K562 (cell line): ENCODE measurements around the gene DNAJB14. TPM values are rescaled to one million over a fixed set of nuclear protein-coding genes. Genes with fewer than 3 reads are reported as not detected.
A peak's percentile ranks its signal among the peaks of the same experiment; 100 is the strongest.

Source experiments
- ATAC-seq: fragments of 200-7000 bp; cut with Tn5 transposase; 3 replicates; pipeline ENCODE4 v1.9.1; 2020; ENCODE audit warnings: moderate library complexity
- BruUV-seq: library from RNA; stranded (reverse); fragments of 400-500 nt; replicated peaks from 2 replicates; lab custom pipeline; 2021; lab: Mats Ljungman, UMichigan
- CTCF ChIA-PET: fragments of 300-600 bp; formaldehyde crosslinking; extraction: SDS; loops from one replicate; lab custom pipeline; 2021; ENCODE audit warnings: low intra/inter-chr PET ratio; lab: Yijun Ruan, JAX
- POLR2A ChIA-PET: fragments of 300-600, 350-650 bp; sonication (Branson Sonifier 250); formaldehyde crosslinking; extraction: SDS; loops from one replicate; lab custom pipeline; 2021; ENCODE audit warnings: antibody characterized with exemption, inconsistent platforms; lab: Yijun Ruan, JAX
- DNase-seq, 4 experiments: peaks; one replicate each; pipeline versions ENCODE4 v3.0.0 to v3.0.0-alpha.2; 2011 to 2018; ENCODE audit warnings: low spot score in 3 of 4, mixed read lengths in 3 of 4; ENCODE audit errors: extremely low read depth in 1 of 4
- FAIRE-seq: peaks from 2 replicates; lab custom pipeline; 2011; peaks lifted over from hg19 to GRCh38; lab: Jason Lieb, UNC
- H2AFZ ChIP-seq: 2 replicates; pipeline ENCODE4 v1.6.0; 2011; ENCODE audit warnings: low read depth, low read length, control low read depth, inconsistent platforms
- H3K27ac ChIP-seq: fragments of 200-600 bp; 3 replicates; pipeline ENCODE4 v1.8.0; 2011; ENCODE audit warnings: low read depth, mild to moderate bottlenecking, control low read depth, inconsistent platforms, low read length, moderate library complexity, mixed read lengths; ENCODE audit errors: extremely low read depth
- H3K27me3 ChIP-seq, 2 experiments: fragments of 300-600 bp in 1 of 2; 2 replicates in 1 of 2; 3 replicates in 1 of 2; pipeline versions ENCODE4 v1.6.0 to v1.8.0; 2011; ENCODE audit warnings: inconsistent platforms in 2 of 2, low read length in 2 of 2, mild to moderate bottlenecking in 1 of 2, mixed read lengths in 1 of 2, moderate library complexity in 1 of 2; ENCODE audit not compliant: control insufficient read depth in 2 of 2, insufficient read depth in 2 of 2
- H3K36me3 ChIP-seq: fragments of 300-600 bp; 3 replicates; pipeline ENCODE4 v1.8.0; 2011; ENCODE audit warnings: mild to moderate bottlenecking, low read length, inconsistent platforms; ENCODE audit not compliant: control insufficient read depth, insufficient read depth
- H3K4me1 ChIP-seq, 2 experiments: fragments of 200-600 bp in 1 of 2; replicated peaks in 1 of 2; 2 replicates in 1 of 2; 3 replicates in 1 of 2; pipeline versions ENCODE4 v1.5.1 to v1.8.0; 2011; ENCODE audit warnings: inconsistent platforms in 2 of 2, low read length in 2 of 2, mild to moderate bottlenecking in 1 of 2, mixed read lengths in 1 of 2, moderate library complexity in 1 of 2; ENCODE audit not compliant: control insufficient read depth in 2 of 2, insufficient read depth in 2 of 2
- H3K4me2 ChIP-seq: 2 replicates; pipeline ENCODE4 v1.6.1; 2011; ENCODE audit warnings: low read length, control low read depth, inconsistent platforms, mixed read lengths; ENCODE audit not compliant: insufficient read depth
- H3K4me3 ChIP-seq: fragments of 200-600 bp; sonication (generic), shearing (Covaris generic); 2 replicates; pipeline ENCODE4 v1.5.1; 2016; ENCODE audit warnings: control low read depth, inconsistent platforms
- H3K79me2 ChIP-seq: fragments of 200-600 bp; 3 replicates; pipeline ENCODE4 v1.8.0; 2011; ENCODE audit warnings: low read length, inconsistent platforms; ENCODE audit not compliant: control insufficient read depth, insufficient read depth
- H3K9ac ChIP-seq, 2 experiments: 2 replicates each; pipeline versions ENCODE4 v1.6.0 to v1.6.1; 2011; ENCODE audit warnings: low read depth in 2 of 2, low read length in 2 of 2, control low read depth in 1 of 2, inconsistent platforms in 1 of 2, mild to moderate bottlenecking in 1 of 2, mixed read lengths in 1 of 2; ENCODE audit not compliant: insufficient read depth in 1 of 2
- H3K9me1 ChIP-seq: one replicate; pipeline ENCODE4 v1.6.0; 2011; ENCODE audit warnings: inconsistent platforms, mild to moderate bottlenecking, low read length, moderate library complexity; ENCODE audit not compliant: control insufficient read depth, insufficient read depth
- H3K9me3 ChIP-seq: replicated peaks from 2 replicates; pipeline ENCODE4 v1.5.1; 2011; ENCODE audit warnings: low read depth, low read length, inconsistent platforms; ENCODE audit not compliant: control insufficient read depth, insufficient read depth
- H4K20me1 ChIP-seq: replicated peaks from 2 replicates; pipeline ENCODE4 v1.6.1; 2011; ENCODE audit warnings: low read length, inconsistent platforms, mixed read lengths; ENCODE audit not compliant: control insufficient read depth, insufficient read depth
- CBX3 ChIP-seq, 2 experiments: IDR thresholded peaks; 1 replicate in 1 of 2; 2 replicates in 1 of 2; pipeline ENCODE4 v1.6.1; 2012; ENCODE audit warnings: inconsistent platforms in 2 of 2, low read length in 2 of 2, borderline replicate concordance in 1 of 2, control low read depth in 1 of 2
- GABPB2 ChIP-seq: fragments of 250-450 bp; sonication (Bioruptor Pico); conservative IDR thresholded peaks from 2 replicates; pipeline ENCODE4 v1.5.1; 2021; ENCODE audit warnings: mild to moderate bottlenecking
- GATAD2B ChIP-seq: fragments of 450-650 bp; IDR thresholded peaks from 2 replicates; pipeline ENCODE4 v1.6.1; 2017; ENCODE audit warnings: mild to moderate bottlenecking, borderline replicate concordance
- HCFC1 ChIP-seq: IDR thresholded peaks from 2 replicates; pipeline ENCODE4 v1.6.1; 2012; ENCODE audit warnings: low read depth, low read length, improper control_type of control experiment
- LCOR ChIP-seq: sonication (generic); formaldehyde crosslinking; IDR thresholded peaks from 2 replicates; pipeline ENCODE4 v1.8.0; 2022; ENCODE audit warnings: mild to moderate bottlenecking, missing genetic modification reagents
- LEF1 ChIP-seq: fragments of 450-650 bp; IDR thresholded peaks from 2 replicates; pipeline ENCODE4 v1.6.1; 2016; ENCODE audit warnings: mild to moderate bottlenecking
- MED1 ChIP-seq: sonication (generic); formaldehyde crosslinking; IDR thresholded peaks from 2 replicates; pipeline ENCODE4 v1.8.1; 2023; ENCODE audit warnings: missing genetic modification reagents, borderline replicate concordance
- MEF2A ChIP-seq: IDR thresholded peaks from 2 replicates; pipeline ENCODE4 v1.6.1; 2011; ENCODE audit warnings: low read depth, mild to moderate bottlenecking, low read length, moderate library complexity; ENCODE audit not compliant: control insufficient read depth
- MEF2D ChIP-seq: conservative IDR thresholded peaks from 2 replicates; pipeline ENCODE4 v1.6.1; 2016; ENCODE audit warnings: low read depth, missing genetic modification characterization, missing compliant biosample characterization
- MEIS2 ChIP-seq: fragments of 450-650 bp; IDR thresholded peaks from 2 replicates; pipeline ENCODE4 v1.6.1; 2014; ENCODE audit warnings: mild to moderate bottlenecking; ENCODE audit not compliant: partially characterized antibody
- NONO ChIP-seq, 2 experiments: fragments of 200-400 bp in 1 of 2; fragments of 450-650 bp in 1 of 2; formaldehyde crosslinking in 1 of 2; IDR thresholded peaks; 2 replicates each; pipeline ENCODE4 v1.6.1; 2017; ENCODE audit warnings: low read depth in 2 of 2, mild to moderate bottlenecking in 2 of 2, moderate library complexity in 2 of 2, low read length in 1 of 2
- NR2C1 ChIP-seq, 2 experiments: fragments of 450-650 bp; IDR thresholded peaks; 2 replicates each; pipeline ENCODE4 v1.6.1; 2017; ENCODE audit warnings: mild to moderate bottlenecking in 2 of 2, antibody characterized with exemption in 1 of 2, inconsistent platforms in 1 of 2, missing compliant biosample characterization in 1 of 2, missing genetic modification characterization in 1 of 2
- POLR2A ChIP-seq: fragments of 450-650 bp; conservative IDR thresholded peaks from 2 replicates; pipeline ENCODE4 v1.6.1; 2016
- RFX5 ChIP-seq: IDR thresholded peaks from 2 replicates; pipeline ENCODE4 v1.6.1; 2011; ENCODE audit warnings: low read depth, mild to moderate bottlenecking, improper control_type of control experiment, low read length
- SRSF1 ChIP-seq: fragments of 200-400 bp; formaldehyde crosslinking; IDR thresholded peaks from 2 replicates; pipeline ENCODE4 v1.6.1; 2017; ENCODE audit warnings: mild to moderate bottlenecking, low read depth, low read length, moderate library complexity
- TAL1 ChIP-seq: fragments of 450-650 bp; IDR thresholded peaks from 2 replicates; pipeline ENCODE4 v1.6.1; 2016; ENCODE audit warnings: mild to moderate bottlenecking
- TEAD1 ChIP-seq, 2 experiments: fragments of 450-650 bp in 1 of 2; sonication (generic) in 1 of 2; formaldehyde crosslinking; IDR thresholded peaks; 2 replicates each; pipeline versions ENCODE4 v1.4.0 to v1.8.0; 2020 to 2022; ENCODE audit warnings: mild to moderate bottlenecking in 2 of 2, missing genetic modification reagents in 1 of 2
- WGBS: fragments of 100-300 bp; shearing (Covaris generic); methylation state at CpG from one replicate; pipeline ENCODE4 v1.1.6; 2016; ENCODE audit warnings: low coverage, mixed read lengths; ENCODE audit not compliant: insufficient coverage; ENCODE audit errors: missing lambda C conversion rate; 5-methylcytosine and 5-hydroxymethylcytosine counted together
- in situ Hi-C: fragments of 300-500 bp; cut with MboI; formaldehyde crosslinking; loops from 4 replicates; pipeline ENCODE4 v1.15.0; 2018; ENCODE audit warnings: inconsistent platforms, mixed read lengths
- intact Hi-C: fragments of 100-400 bp; cut with micrococcal nuclease; formaldehyde crosslinking; loops from 2 replicates; pipeline ENCODE4 v1.14.2; 2022
- polyA plus RNA-seq, 8 experiments: library from polyadenylated mRNA; depleted of rRNA in 4 of 8; stranded (reverse) in 5 of 8; unstranded in 3 of 8; fragments of >200 nt; fragmentation: Nextera tagmentation in 2 of 8; fragmentation: Illumina TruSeq in 1 of 8; extraction: Ambion mirVana in 2 of 8; extraction: Trizol in 1 of 8; gene quantifications; 2 replicates each; pipeline versions ENCODE4 v1.2.1 to v1.2.3, GENCODE V29; 2011 to 2014; ENCODE audit warnings: inconsistent platforms in 1 of 8, missing spikeins in 1 of 8
- total RNA-seq, 7 experiments: library from RNA; depleted of rRNA in 6 of 7; stranded (reverse); fragments of >200 nt in 6 of 7; fragmentation: Illumina TruSeq in 2 of 7; extraction: Trizol in 2 of 7; gene quantifications; 2 replicates each; pipeline versions ENCODE4 v1.2.1 to v1.2.3, GENCODE V29; 2011 to 2021; ENCODE audit warnings: low replicate concordance in 1 of 7
- TF ChIP-seq, protein P1 (sequence below): fragments of 450-650 bp; formaldehyde crosslinking; IDR thresholded peaks from 2 replicates; pipeline ENCODE4 v1.4.0; 2022; ENCODE audit warnings: mild to moderate bottlenecking, moderate library complexity
- TF ChIP-seq, protein P2 (sequence below): fragments of 450-650 bp; IDR thresholded peaks from 2 replicates; pipeline ENCODE4 v1.6.1; 2016; ENCODE audit warnings: mild to moderate bottlenecking

DNAJB14 gene
- total and polyA plus RNA-seq, 9 of the 15 experiments (the other 6 are each of a cell fraction or from before 2014, with no cell fraction given) = 5.5 to 28.0 (median 12.7) TPM

DNA sequence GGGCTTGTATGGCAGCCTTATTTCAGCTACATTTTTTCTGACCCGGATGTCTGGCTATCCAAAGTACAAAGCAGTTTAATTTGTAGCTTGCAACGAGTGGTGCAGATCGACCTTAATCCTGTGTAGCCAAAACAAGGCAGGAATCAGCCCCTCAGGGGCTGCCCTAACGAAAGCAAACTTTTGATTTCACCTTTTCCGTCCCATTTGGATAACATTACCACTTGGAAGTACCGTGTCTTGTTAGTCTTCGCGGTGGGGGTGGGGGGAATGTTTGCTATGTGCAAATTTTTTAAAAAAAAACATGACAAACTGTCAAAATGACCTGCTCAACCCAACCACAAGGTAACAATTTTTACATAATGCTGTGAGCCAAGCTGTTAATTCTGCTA, 766 bp upstream of the DNAJB14 start:
- peak overlapping the region; percentile 87 for H3K4me3 ChIP-seq
- in situ Hi-C loops = no loop called here
- H3K4me2 ChIP-seq = peak overlapping the region; percentile 83
- no peaks in the 10 kb centered on the region for H3K9me1 ChIP-seq
- H3K9ac ChIP-seq = peak overlapping the region; percentile 74 to 96; a peak in 3 of 4 replicates
- ChIA-PET CTCF (no interaction called here), POLR2A (interaction anchor here (0.6 to 3.9 kb wide), 16 partner anchors 12 to 1494 kb away, joined by 3 to 20 read pairs (median 4); partner anchors contain the start of genes LAMTOR3 and TRMT10A)
- intact Hi-C loops = loop anchor here (5.0 kb wide), 1 partner anchor 385 kb away; the partner anchor contains the start of gene TRMT10A
- no peak for FAIRE-seq
- H3K27ac ChIP-seq = peak overlapping the region; percentile 79
- peaks cover 14% of the 10 kb centered on the region for H4K20me1 ChIP-seq
- no peaks in the 10 kb centered on the region for H3K27me3 ChIP-seq
- peak overlapping the region; percentile 74; the same call in 1 of the 2 replicates for H2AFZ ChIP-seq
- H3K4me1 ChIP-seq = peaks cover 14 to 19% of the 10 kb centered on the region in 2 experiments
- no peaks in the 10 kb centered on the region for H3K9me3 ChIP-seq
- H3K36me3 ChIP-seq = peaks cover 28% of the 10 kb centered on the region
- WGBS = under 1% methylated on average over 8 of the region's 8 CpGs
- no peak for DNase-seq
- BruUV-seq = no TSS peak
- peaks cover 87% of the 10 kb centered on the region for H3K79me2 ChIP-seq
- ATAC-seq = no peak
- TF ChIP-seq HCFC1 (no peak), NONO (IDR thresholded peaks at IDR 0.05; ENCODE audit: low read depth in 2 of 2, low read length in 1 of 2) (no peak), TAL1 (no peak), TEAD1 (CRISPR knock-in tag; IDR thresholded peaks at IDR 0.05) (no peak), NR2C1 (IDR thresholded peaks at IDR 0.05) (peak; percentile 16; the same call in 1 of the 2 replicates), NR2C1 (tag; IDR thresholded peaks at IDR 0.05) (no peak), MEF2A (no peak), LCOR (CRISPR knock-in tag) (peak; percentile 38; the same call in 1 of the 2 replicates), RFX5 (no peak), GATAD2B (no peak), GABPB2 (CRISPR knock-in tag) (no peak; the same call in 1 of the 2 replicates), CBX3 (IDR thresholded peaks at IDR 0.05; ENCODE audit: borderline replicate concordance in 1 of 2, low read length in 2 of 2) (no peak), LEF1 (no peak), MED1 (CRISPR knock-in tag) (no peak), MEIS2 (no peak), POLR2A (peak; percentile 62; the same call in 1 of the 2 replicates), SRSF1 (no peak), MEF2D (tag) (no peak)
- TF ChIP-seq, protein P1, sequence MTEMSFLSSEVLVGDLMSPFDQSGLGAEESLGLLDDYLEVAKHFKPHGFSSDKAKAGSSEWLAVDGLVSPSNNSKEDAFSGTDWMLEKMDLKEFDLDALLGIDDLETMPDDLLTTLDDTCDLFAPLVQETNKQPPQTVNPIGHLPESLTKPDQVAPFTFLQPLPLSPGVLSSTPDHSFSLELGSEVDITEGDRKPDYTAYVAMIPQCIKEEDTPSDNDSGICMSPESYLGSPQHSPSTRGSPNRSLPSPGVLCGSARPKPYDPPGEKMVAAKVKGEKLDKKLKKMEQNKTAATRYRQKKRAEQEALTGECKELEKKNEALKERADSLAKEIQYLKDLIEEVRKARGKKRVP (CRISPR knock-in tag) = no peak
- TF ChIP-seq, protein P2, sequence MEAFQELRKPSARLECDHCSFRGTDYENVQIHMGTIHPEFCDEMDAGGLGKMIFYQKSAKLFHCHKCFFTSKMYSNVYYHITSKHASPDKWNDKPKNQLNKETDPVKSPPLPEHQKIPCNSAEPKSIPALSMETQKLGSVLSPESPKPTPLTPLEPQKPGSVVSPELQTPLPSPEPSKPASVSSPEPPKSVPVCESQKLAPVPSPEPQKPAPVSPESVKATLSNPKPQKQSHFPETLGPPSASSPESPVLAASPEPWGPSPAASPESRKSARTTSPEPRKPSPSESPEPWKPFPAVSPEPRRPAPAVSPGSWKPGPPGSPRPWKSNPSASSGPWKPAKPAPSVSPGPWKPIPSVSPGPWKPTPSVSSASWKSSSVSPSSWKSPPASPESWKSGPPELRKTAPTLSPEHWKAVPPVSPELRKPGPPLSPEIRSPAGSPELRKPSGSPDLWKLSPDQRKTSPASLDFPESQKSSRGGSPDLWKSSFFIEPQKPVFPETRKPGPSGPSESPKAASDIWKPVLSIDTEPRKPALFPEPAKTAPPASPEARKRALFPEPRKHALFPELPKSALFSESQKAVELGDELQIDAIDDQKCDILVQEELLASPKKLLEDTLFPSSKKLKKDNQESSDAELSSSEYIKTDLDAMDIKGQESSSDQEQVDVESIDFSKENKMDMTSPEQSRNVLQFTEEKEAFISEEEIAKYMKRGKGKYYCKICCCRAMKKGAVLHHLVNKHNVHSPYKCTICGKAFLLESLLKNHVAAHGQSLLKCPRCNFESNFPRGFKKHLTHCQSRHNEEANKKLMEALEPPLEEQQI = no peak
